Middle frontal gyrus (tissue), 1 donor: ENCODE measurements around the gene CCL24.
"Not testable (repeated sequence)": the region's sequence is repeated elsewhere in the genome, so short reads cannot be mapped to it uniquely, and the experiment has no call there.

Experiments used
- DNase-seq: peaks from one replicate; pipeline ENCODE4 v3.0.0-alpha.2; 2015; ENCODE audit warnings: low spot score; ENCODE audit errors: extremely low spot score

CCL24 gene

GRCh38 chr7:75783058-75783457 is 30.5 kb downstream of the CCL24 start:
- not testable (repeated sequence) for DNase-seq

- not testable (repeated sequence) for DNase-seq
These were observed 32.8 kb downstream of the CCL24 start for GRCh38 chr7:75780647-75781273.

- not testable (repeated sequence) for DNase-seq
These were observed 34.1 kb downstream of the CCL24 start for GRCh38 chr7:75779516-75779915.

GRCh38 chr7:75779035-75779434 is 34.6 kb downstream of the CCL24 start:
- DNase-seq = not testable (repeated sequence)

- DNase-seq = no peak
These were observed 37.2 kb downstream of the CCL24 start for GRCh38 chr7:75776295-75776971.

GRCh38 chr7:75773958-75774357 is 39.6 kb downstream of the CCL24 start:
- DNase-seq = not testable (repeated sequence)

- no peak for DNase-seq
These were observed 41.2 kb downstream of the CCL24 start, which contains the start of gene CCL26 for GRCh38 chr7:75772081-75773077. CCL26 (minus strand) TSS chr7:75772211; CDS start chr7:75772176, 35 bp downstream.

- no peak for DNase-seq
These were observed 42.4 kb downstream of the CCL24 start for GRCh38 chr7:75771224-75771623.

GRCh38 chr7:75762350-75762917 is 51.2 kb downstream of the CCL24 start:
- peak; percentile 72 for DNase-seq

GRCh38 chr7:75761801-75762200 is 51.8 kb downstream of the CCL24 start:
- not testable (repeated sequence) for DNase-seq
